CD4-positive, alpha-beta memory T cell (primary cell): Measurements from ENCODE around the gene RASIP1. TPM values are rescaled to one million over a fixed set of nuclear protein-coding genes. Genes with fewer than 3 reads are reported as not detected.
A peak's percentile ranks its signal among the peaks of the same experiment; 100 is the strongest.

Source experiments
- CTCF ChIA-PET: fragments of 350-600 bp; sonication (Branson Sonifier 250); formaldehyde crosslinking; loops from one replicate; lab custom pipeline; 2021; ENCODE audit warnings: inconsistent platforms; ENCODE audit not compliant: partially characterized antibody; lab: Charles Lee
- POLR2A ChIA-PET: fragments of 350-600 bp; sonication (Branson Sonifier 250); formaldehyde crosslinking; loops from one replicate; lab custom pipeline; 2021; ENCODE audit not compliant: partially characterized antibody; lab: Charles Lee
- DNase-seq, 5 donors: peaks; one replicate each; pipeline versions ENCODE4 v3.0.0 to v3.0.0-alpha.2; 2020 to 2022; ENCODE audit warnings: mixed read lengths in 1 of 5
- H3K27ac ChIP-seq: one replicate; pipeline ENCODE4 v1.7.0; 2013; ENCODE audit warnings: low read depth, low read length
- H3K27me3 ChIP-seq: 2 replicates; pipeline ENCODE4 v1.7.0; 2013; ENCODE audit warnings: mild to moderate bottlenecking, low read length, moderate library complexity; ENCODE audit not compliant: insufficient read depth
- H3K36me3 ChIP-seq: 2 replicates; pipeline ENCODE4 v1.7.0; 2013; ENCODE audit warnings: mild to moderate bottlenecking, low read length, moderate library complexity; ENCODE audit not compliant: insufficient read depth
- H3K4me1 ChIP-seq: 2 replicates; pipeline ENCODE4 v1.7.0; 2013; ENCODE audit warnings: mild to moderate bottlenecking, low read length, moderate library complexity; ENCODE audit not compliant: insufficient read depth
- H3K4me3 ChIP-seq, 2 donors: one replicate each; pipeline ENCODE4 v1.7.0; 2013; ENCODE audit warnings: low read length in 2 of 2, mild to moderate bottlenecking in 1 of 2
- H3K9me3 ChIP-seq, 2 donors: one replicate each; pipeline ENCODE4 v1.7.0; 2013; ENCODE audit warnings: low read length in 2 of 2, control low read depth in 1 of 2; ENCODE audit not compliant: control insufficient read depth in 1 of 2
- H3K27ac Mint-ChIP-seq, 7 donors: one replicate each; pipeline ENCODE4 v1.8.0; 2020 to 2021; ENCODE audit warnings: mixed read lengths in 7 of 7, mild to moderate bottlenecking in 6 of 7, inconsistent platforms in 3 of 7, moderate library complexity in 3 of 7
- H3K27me3 Mint-ChIP-seq, 2 donors: one replicate each; pipeline ENCODE4 v1.8.0; 2020 to 2021; ENCODE audit warnings: mixed read lengths in 2 of 2
- H3K36me3 Mint-ChIP-seq, 2 donors: one replicate each; pipeline ENCODE4 v1.8.0; 2020 to 2021; ENCODE audit warnings: mixed read lengths in 2 of 2, inconsistent platforms in 1 of 2, mild to moderate bottlenecking in 1 of 2
- H3K4me1 Mint-ChIP-seq, 4 donors: one replicate each; pipeline ENCODE4 v1.8.0; 2020 to 2021; ENCODE audit warnings: mixed read lengths in 4 of 4, mild to moderate bottlenecking in 1 of 4
- H3K4me3 Mint-ChIP-seq, 8 donors: one replicate each; pipeline ENCODE4 v1.8.0; 2020 to 2021; ENCODE audit warnings: mixed read lengths in 8 of 8, mild to moderate bottlenecking in 7 of 8, moderate library complexity in 6 of 8, inconsistent platforms in 3 of 8
- H3K9me3 Mint-ChIP-seq, 8 donors: one replicate each; pipeline ENCODE4 v1.8.0; 2020 to 2021; ENCODE audit warnings: mixed read lengths in 8 of 8, mild to moderate bottlenecking in 5 of 8, inconsistent platforms in 3 of 8, moderate library complexity in 1 of 8
- intact Hi-C: fragments of 100-400 bp; cut with micrococcal nuclease; formaldehyde crosslinking; loops from one replicate; pipeline ENCODE4 v1.15.1; 2023
- polyA plus RNA-seq, 2 donors: library from polyadenylated mRNA; unstranded; fragments of 300-500 nt; fragmentation: Illumina TruSeq; gene quantifications; one replicate each; pipeline ENCODE4 v1.2.3, GENCODE V29; 2021
- total RNA-seq, 2 experiments: library from RNA; stranded (reverse); gene quantifications; one replicate each; pipeline ENCODE4 v1.2.3, GENCODE V29; 2021

Gene RASIP1
- total and polyA plus RNA-seq, 4 experiments from 2014 or later: 0.10 to 0.25 (median 0.22) TPM; not detected in 1

- H3K36me3 ChIP-seq: no peaks in the 10 kb centered on the region
- Mint-ChIP-seq H3K9me3 (no peaks in the 10 kb centered on the region), H3K4me1 (peaks cover 3 to 28% (median 16%) of the 10 kb centered on the region in 4 donors), H3K27ac (peak overlapping the region in 6 of 7 donors; percentile 27 to 92 (median 72)), H3K4me3 (peak overlapping the region; percentile 31 to 72 (median 62)), H3K36me3 (no peaks in the 10 kb centered on the region), H3K27me3 (no peaks in the 10 kb centered on the region)
- peaks cover 29% of the 10 kb centered on the region for H3K4me1 ChIP-seq
- intact Hi-C loops: loop anchor here (1.0 to 2.0 kb wide), 4 partner anchors 24 to 102 kb away; partner anchors contain the start of genes CA11 and DBP
- no peaks in the 10 kb centered on the region for H3K9me3 ChIP-seq
- H3K27me3 ChIP-seq: no peaks in the 10 kb centered on the region
- H3K27ac ChIP-seq: no peak overlapping the region
- peak overlapping the region in 1 of 2 donors; percentile 24 for H3K4me3 ChIP-seq
- DNase-seq: peak; percentile 85 to 91 (median 86)
- ChIA-PET CTCF (interaction anchor here (0.7 to 2.7 kb wide), 11 partner anchors 10 to 254 kb away, joined by 3 to 12 read pairs (median 4); partner anchors contain the start of genes CA11, FGF21 and GYS1), POLR2A (interaction anchor here (0.7 to 2.7 kb wide), 13 partner anchors 9 to 254 kb away, joined by 3 to 37 read pairs (median 8); partner anchors contain the start of genes CA11, DBP, GYS1 and RPL18)
These were observed 1.6 kb downstream of the RASIP1 start for GRCh38 chr19:48738557-48739403.

DNA sequence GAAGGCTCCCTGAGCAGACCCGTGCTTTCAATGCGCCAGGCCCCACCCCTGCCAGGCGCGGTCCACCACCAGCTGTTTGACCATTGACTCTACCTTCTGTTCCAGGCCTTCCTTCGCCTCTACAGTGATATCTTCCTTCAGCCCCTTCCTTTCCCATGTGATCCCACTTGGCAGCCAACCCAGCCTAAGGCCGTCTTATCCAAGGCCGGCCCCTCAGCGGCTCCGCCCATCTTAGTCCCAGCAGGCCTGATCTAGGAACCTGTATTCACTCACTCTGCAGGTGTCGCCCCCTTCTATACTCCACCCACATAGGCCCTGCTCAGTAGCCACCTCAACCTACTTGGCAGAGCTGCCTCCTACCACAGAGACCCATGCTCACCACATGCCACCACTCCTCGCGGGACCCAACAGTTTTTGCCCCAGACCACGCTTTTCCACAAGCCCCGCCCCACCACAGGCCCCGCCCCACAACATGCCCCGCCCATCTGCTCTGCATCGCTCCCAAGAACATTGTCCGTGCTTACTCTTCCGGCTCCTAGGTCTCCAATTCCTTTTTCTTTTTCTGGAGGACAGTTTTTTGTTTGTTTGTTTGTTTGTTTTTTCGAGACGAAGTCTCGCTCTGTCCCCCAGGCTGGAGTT is 2.9 kb downstream of the RASIP1 start:
- H3K4me3 Mint-ChIP-seq: peak overlapping the region in 5 of 8 donors; percentile 21 to 65 (median 43)
- H3K36me3 Mint-ChIP-seq: no peaks in the 10 kb centered on the region
- no peaks in the 10 kb centered on the region for H3K27me3 Mint-ChIP-seq
- ChIA-PET POLR2A (interaction anchor here (0.6 to 2.7 kb wide), 5 partner anchors 17 to 135 kb away, joined by 3 to 21 read pairs (median 11); partner anchors contain the start of genes CA11 and PPP1R15A), CTCF (interaction anchor here (1.9 to 2.7 kb wide), 3 partner anchors 10 to 63 kb away, joined by 12 read pairs; no protein-coding TSS in a partner anchor)
- intact Hi-C loops: no loop called here
- no peak overlapping the region for H3K4me3 ChIP-seq
- H3K27me3 ChIP-seq: no peaks in the 10 kb centered on the region
- no peak for DNase-seq
- peaks cover 29% of the 10 kb centered on the region for H3K4me1 ChIP-seq
- no peaks in the 10 kb centered on the region for H3K36me3 ChIP-seq
- H3K9me3 Mint-ChIP-seq: no peaks in the 10 kb centered on the region
- peak overlapping the region in 4 of 7 donors; percentile 14 to 59 (median 50) for H3K27ac Mint-ChIP-seq
- H3K9me3 ChIP-seq: no peaks in the 10 kb centered on the region
- no peak overlapping the region for H3K27ac ChIP-seq
- peaks cover 3 to 28% (median 14%) of the 10 kb centered on the region in 4 donors for H3K4me1 Mint-ChIP-seq

- H3K9me3 ChIP-seq: no peaks in the 10 kb centered on the region
- intact Hi-C loops: no loop called here
- no peak overlapping the region for H3K27ac Mint-ChIP-seq
- H3K27ac ChIP-seq: no peak overlapping the region
- peaks cover 0 to 11% (median 6%) of the 10 kb centered on the region in 4 donors for H3K4me1 Mint-ChIP-seq
- CTCF ChIA-PET: interaction anchor here (1.3 kb wide), 1 partner anchor 11 kb away, joined by 8 read pairs; no protein-coding TSS in a partner anchor
- no peaks in the 10 kb centered on the region for H3K36me3 Mint-ChIP-seq
- no peaks in the 10 kb centered on the region for H3K36me3 ChIP-seq
- H3K4me1 ChIP-seq: peaks cover 15% of the 10 kb centered on the region
- POLR2A ChIA-PET: no interaction called here
- H3K4me3 ChIP-seq: no peak overlapping the region
- H3K9me3 Mint-ChIP-seq: no peaks in the 10 kb centered on the region
- H3K4me3 Mint-ChIP-seq: no peak overlapping the region
- H3K27me3 ChIP-seq: no peaks in the 10 kb centered on the region
- H3K27me3 Mint-ChIP-seq: no peaks in the 10 kb centered on the region
- no peak for DNase-seq
These were observed 5.3 kb downstream of the RASIP1 start for GRCh38 chr19:48735031-48735615.

GRCh38 chr19:48734625-48735024 is 5.8 kb downstream of the RASIP1 start:
- peaks cover 10% of the 10 kb centered on the region for H3K4me1 ChIP-seq
- no peak overlapping the region for H3K4me3 Mint-ChIP-seq
- H3K4me1 Mint-ChIP-seq: peaks cover 0 to 7% (median 4%) of the 10 kb centered on the region in 4 donors
- DNase-seq: no peak
- POLR2A ChIA-PET: no interaction called here
- CTCF ChIA-PET: interaction anchor here (1.3 kb wide), 1 partner anchor 10 kb away, joined by 8 read pairs; no protein-coding TSS in a partner anchor
- H3K36me3 Mint-ChIP-seq: no peaks in the 10 kb centered on the region
- H3K9me3 ChIP-seq: no peaks in the 10 kb centered on the region
- intact Hi-C loops: no loop called here
- H3K27ac Mint-ChIP-seq: no peak overlapping the region
- H3K36me3 ChIP-seq: no peaks in the 10 kb centered on the region
- no peak overlapping the region for H3K27ac ChIP-seq
- H3K27me3 ChIP-seq: no peaks in the 10 kb centered on the region
- peaks cover 0 to 2% (median 0%) of the 10 kb centered on the region in 8 donors for H3K9me3 Mint-ChIP-seq
- H3K27me3 Mint-ChIP-seq: no peaks in the 10 kb centered on the region
- no peak overlapping the region for H3K4me3 ChIP-seq

- H3K27me3 ChIP-seq: no peaks in the 10 kb centered on the region
- peaks cover 8% of the 10 kb centered on the region for H3K4me1 ChIP-seq
- H3K4me3 ChIP-seq: no peak overlapping the region
- H3K27ac Mint-ChIP-seq: no peak overlapping the region
- peaks cover 0 to 4% (median 2%) of the 10 kb centered on the region in 8 donors for H3K9me3 Mint-ChIP-seq
- H3K4me1 Mint-ChIP-seq: peaks cover 3 to 11% (median 5%) of the 10 kb centered on the region in 4 donors
- no peak overlapping the region for H3K4me3 Mint-ChIP-seq
- intact Hi-C loops: no loop called here
- ChIA-PET POLR2A (interaction anchor here (1.1 kb wide), 1 partner anchor 17 kb away, joined by 4 read pairs; no protein-coding TSS in a partner anchor), CTCF (no interaction called here)
- no peaks in the 10 kb centered on the region for H3K27me3 Mint-ChIP-seq
- no peak overlapping the region for H3K27ac ChIP-seq
- DNase-seq: no peak
- no peaks in the 10 kb centered on the region for H3K36me3 ChIP-seq
- H3K36me3 Mint-ChIP-seq: peaks cover under 1 to 7% of the 10 kb centered on the region in 2 donors
- H3K9me3 ChIP-seq: no peaks in the 10 kb centered on the region
These were observed 9.0 kb downstream of the RASIP1 start for GRCh38 chr19:48731452-48731851.

- peak overlapping the region in 1 of 8 donors; percentile 46 for H3K4me3 Mint-ChIP-seq
- Histone ChIP-seq H3K27ac (no peak overlapping the region), H3K4me3 (no peak overlapping the region), H3K4me1 (peaks cover 25% of the 10 kb centered on the region), H3K36me3 (no peaks in the 10 kb centered on the region), H3K9me3 (no peaks in the 10 kb centered on the region), H3K27me3 (no peaks in the 10 kb centered on the region)
- intact Hi-C loops: no loop called here
- CTCF ChIA-PET: interaction anchor here (0.6 kb wide), 1 partner anchor 200 kb away, joined by 3 read pairs; no protein-coding TSS in a partner anchor
- no peaks in the 10 kb centered on the region for H3K27me3 Mint-ChIP-seq
- H3K9me3 Mint-ChIP-seq: peaks cover 0 to 14% (median 11%) of the 10 kb centered on the region in 8 donors
- POLR2A ChIA-PET: interaction anchor here (5.5 kb wide), 1 partner anchor 10 kb away, joined by 37 read pairs; no protein-coding TSS in a partner anchor
- peaks cover 15 to 30% (median 19%) of the 10 kb centered on the region in 4 donors for H3K4me1 Mint-ChIP-seq
- no peak for DNase-seq
- peaks cover 6 to 17% of the 10 kb centered on the region in 2 donors for H3K36me3 Mint-ChIP-seq
- no peak overlapping the region for H3K27ac Mint-ChIP-seq
These were observed 11.3 kb downstream of the RASIP1 start for GRCh38 chr19:48728911-48729664.
